Loucy (cell line): ENCODE measurements around the gene LDLRAD4.
A peak's percentile ranks its signal among the peaks of the same experiment; 100 is the strongest.

Experiments
- H2AFZ ChIP-seq: fragments of 200-600 bp; sonication (generic); 2 replicates; pipeline ENCODE4 v1.6.0; 2016; ENCODE audit warnings: antibody characterized with exemption, mild to moderate bottlenecking, low read length, moderate library complexity
- H3F3A ChIP-seq: fragments of 200-600 bp; 2 replicates; pipeline ENCODE4 v1.6.0; 2016; ENCODE audit warnings: antibody characterized with exemption, low read depth, mild to moderate bottlenecking
- H3K27me3 ChIP-seq: fragments of 200-600 bp; sonication (generic); 2 replicates; pipeline ENCODE4 v1.6.1; 2014; ENCODE audit warnings: low read length, mild to moderate bottlenecking; ENCODE audit not compliant: insufficient read depth, poor library complexity, severe bottlenecking
- H3K36me3 ChIP-seq: fragments of 200-600 bp; sonication (generic); 2 replicates; pipeline ENCODE4 v1.6.1; 2016; ENCODE audit warnings: low read length; ENCODE audit not compliant: insufficient read depth
- H3K4me1 ChIP-seq: fragments of 200-600 bp; sonication (generic); 2 replicates; pipeline ENCODE4 v1.5.1; 2014; ENCODE audit warnings: low read length, mild to moderate bottlenecking; ENCODE audit not compliant: insufficient read depth, poor library complexity, severe bottlenecking
- H3K4me2 ChIP-seq: fragments of 200-600 bp; sonication (generic); 2 replicates; pipeline ENCODE4 v1.6.0; 2014; ENCODE audit warnings: antibody characterized with exemption, low read length, low read depth, mild to moderate bottlenecking; ENCODE audit not compliant: poor library complexity, severe bottlenecking
- H3K4me3 ChIP-seq: fragments of 200-600 bp; sonication (generic); 2 replicates; pipeline ENCODE4 v1.5.1; 2014; ENCODE audit warnings: low read length, mild to moderate bottlenecking, mixed read lengths; ENCODE audit not compliant: poor library complexity, severe bottlenecking
- H3K79me2 ChIP-seq: fragments of 200-600 bp; sonication (generic); 2 replicates; pipeline ENCODE4 v1.6.1; 2014; ENCODE audit warnings: low read length; ENCODE audit not compliant: insufficient read depth
- H3K9ac ChIP-seq: fragments of 200-600 bp; sonication (generic); 2 replicates; pipeline ENCODE4 v1.6.0; 2014; ENCODE audit warnings: mild to moderate bottlenecking, low read depth, low read length, moderate library complexity; ENCODE audit not compliant: poor library complexity, severe bottlenecking
- H3K9me2 ChIP-seq: fragments of 200-600 bp; sonication (generic); replicated peaks from 2 replicates; pipeline ENCODE4 v1.6.1; 2016; ENCODE audit warnings: low read depth, low read length, mixed read lengths
- H3K9me3 ChIP-seq: fragments of 200-600 bp; sonication (generic); 2 replicates; pipeline ENCODE4 v1.6.1; 2014; ENCODE audit warnings: mild to moderate bottlenecking, antibody characterized with exemption, low read length, low read depth; ENCODE audit not compliant: insufficient read depth
- H4K20me1 ChIP-seq: fragments of 200-600 bp; sonication (generic); 2 replicates; pipeline ENCODE4 v1.6.0; 2014; ENCODE audit warnings: antibody characterized with exemption, low read length, mild to moderate bottlenecking; ENCODE audit not compliant: insufficient read depth, poor library complexity, severe bottlenecking
- CTCF ChIP-seq: fragments of 200-600 bp; sonication (generic); conservative IDR thresholded peaks from 2 replicates; pipeline ENCODE4 v1.5.1; 2014; ENCODE audit warnings: mild to moderate bottlenecking, antibody characterized with exemption, low read length
- EZH2phosphoT487 ChIP-seq: fragments of 200-600 bp; IDR thresholded peaks from 2 replicates; pipeline ENCODE4 v1.6.1; 2018; ENCODE audit warnings: antibody characterized with exemption, mild to moderate bottlenecking, moderate library complexity, borderline replicate concordance

LDLRAD4 gene

GRCh38 chr18:13510594-13510993, 292.0 kb downstream of the LDLRAD4 start:
- H3K79me2 ChIP-seq = peaks cover 6% of the 10 kb centered on the region; the same call in 1 of the 2 replicates

DNA sequence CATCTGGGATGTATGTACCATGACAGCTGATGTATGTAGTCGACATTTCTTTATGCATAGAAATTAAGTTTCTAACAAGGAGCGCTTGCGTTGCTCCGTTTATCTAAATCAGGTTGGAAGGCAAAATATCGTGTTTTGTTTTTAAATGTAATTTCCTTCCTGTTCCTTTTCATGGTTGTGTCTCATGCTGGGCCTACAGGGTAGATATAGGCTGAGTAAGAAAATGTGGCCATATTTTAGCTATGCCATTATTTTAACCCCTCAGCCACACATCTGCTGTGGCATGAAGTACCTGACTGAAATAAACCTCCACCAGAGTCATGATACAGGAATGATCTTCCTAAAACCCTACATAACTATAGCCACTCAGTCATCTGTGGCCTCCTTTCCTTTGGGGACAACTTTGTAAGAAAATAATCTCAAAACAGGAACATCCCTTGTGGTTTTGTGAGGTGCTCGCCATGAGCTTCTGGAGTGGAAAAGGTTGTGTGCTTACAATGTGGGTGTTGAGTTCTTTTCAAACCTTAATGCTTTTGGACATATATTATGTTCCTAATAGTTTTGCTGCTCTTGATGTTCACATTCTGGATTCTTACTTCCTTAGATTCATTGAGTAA, 293.5 kb downstream of the LDLRAD4 start:
- H3K4me1 ChIP-seq = peaks cover 56% of the 10 kb centered on the region

More at GRCh38 chr18:13510594-13510993, 292.0 kb downstream of the LDLRAD4 start:
- Histone ChIP-seq H3K9ac (no peak overlapping the region), H3K36me3 (no peaks in the 10 kb centered on the region), H3F3A (peaks cover 7% of the 10 kb centered on the region), H3K4me2 (no peak overlapping the region), H3K27me3 (no peaks in the 10 kb centered on the region), H3K9me2 (no peaks in the 10 kb centered on the region), H3K4me1 (peaks cover 68% of the 10 kb centered on the region), H4K20me1 (no peaks in the 10 kb centered on the region), H3K9me3 (peaks cover 6% of the 10 kb centered on the region; the same call in 1 of the 2 replicates), H3K4me3 (no peak overlapping the region), H2AFZ (no peak overlapping the region)
- no peak for TF ChIP-seq CTCF
- TF ChIP-seq EZH2phosphoT487 = no peak

DNA sequence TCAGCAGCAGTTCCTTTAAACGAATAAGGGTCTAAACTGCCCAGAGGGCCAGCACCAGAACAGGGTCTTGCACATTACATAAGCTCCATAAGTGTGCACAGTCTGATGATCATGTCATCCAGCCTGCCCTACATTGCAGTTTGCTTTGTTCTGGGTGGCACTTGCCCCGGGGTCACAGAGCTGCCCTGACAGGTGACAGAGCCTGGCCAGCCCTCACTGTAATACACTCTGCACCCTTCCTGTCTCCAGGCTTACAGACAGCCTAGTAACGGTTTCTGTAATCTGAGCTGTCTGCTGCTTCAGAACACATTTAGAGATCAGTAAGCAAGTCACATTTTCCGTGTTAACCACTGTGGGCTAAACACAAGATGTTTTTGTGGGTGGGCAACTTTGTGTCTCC, 294.5 kb downstream of the LDLRAD4 start:
- peak overlapping the region; percentile 45 for H3K4me3 ChIP-seq
- peak overlapping the region; percentile 73 for H3K9ac ChIP-seq
- H4K20me1 ChIP-seq = no peaks in the 10 kb centered on the region
- H3K27me3 ChIP-seq = no peaks in the 10 kb centered on the region
- peaks cover 6% of the 10 kb centered on the region; the same call in 1 of the 2 replicates for H3K79me2 ChIP-seq
- peaks cover 6% of the 10 kb centered on the region; the same call in 1 of the 2 replicates for H3K9me3 ChIP-seq
- no peak overlapping the region for H2AFZ ChIP-seq
- H3F3A ChIP-seq = peaks cover 7% of the 10 kb centered on the region; the same call in 1 of the 2 replicates
- H3K9me2 ChIP-seq = no peaks in the 10 kb centered on the region
- peaks cover 56% of the 10 kb centered on the region for H3K4me1 ChIP-seq
- peaks cover 6% of the 10 kb centered on the region; the same call in 1 of the 2 replicates for H3K36me3 ChIP-seq
- TF ChIP-seq EZH2phosphoT487 (no peak), CTCF (no peak)
- peak overlapping the region; percentile 75 for H3K4me2 ChIP-seq

More for the DNA sequence above, 293.5 kb downstream of the LDLRAD4 start:
- Histone ChIP-seq H3F3A (peaks cover 7% of the 10 kb centered on the region; the same call in 1 of the 2 replicates), H3K9me2 (no peaks in the 10 kb centered on the region), H3K36me3 (peaks cover 1% of the 10 kb centered on the region; the same call in 1 of the 2 replicates), H3K4me3 (peak overlapping the region; percentile 45), H4K20me1 (no peaks in the 10 kb centered on the region), H3K9ac (peak overlapping the region; percentile 73), H3K4me2 (peak overlapping the region; percentile 75), H3K9me3 (peaks cover 6% of the 10 kb centered on the region; the same call in 1 of the 2 replicates), H3K27me3 (no peaks in the 10 kb centered on the region), H3K79me2 (peaks cover 6% of the 10 kb centered on the region; the same call in 1 of the 2 replicates), H2AFZ (no peak overlapping the region)
- TF ChIP-seq EZH2phosphoT487 (no peak), CTCF (no peak)
